Stimulated activated CD8-positive, alpha-beta memory T cell treated with anti-CD3 and anti-CD28 coated beads, Interleukin-15, amount 100 ng/mL, for 1 hour (primary cell): ENCODE data around the gene IBA57.
"Not testable (repeated sequence)": the region's sequence is repeated elsewhere in the genome, so short reads cannot be mapped to it uniquely, and the experiment has no call there.

Source experiments
- DNase-seq: peaks from one replicate; pipeline ENCODE4 v3.0.0-alpha.2; 2020; ENCODE audit warnings: low read depth

Gene IBA57

DNA sequence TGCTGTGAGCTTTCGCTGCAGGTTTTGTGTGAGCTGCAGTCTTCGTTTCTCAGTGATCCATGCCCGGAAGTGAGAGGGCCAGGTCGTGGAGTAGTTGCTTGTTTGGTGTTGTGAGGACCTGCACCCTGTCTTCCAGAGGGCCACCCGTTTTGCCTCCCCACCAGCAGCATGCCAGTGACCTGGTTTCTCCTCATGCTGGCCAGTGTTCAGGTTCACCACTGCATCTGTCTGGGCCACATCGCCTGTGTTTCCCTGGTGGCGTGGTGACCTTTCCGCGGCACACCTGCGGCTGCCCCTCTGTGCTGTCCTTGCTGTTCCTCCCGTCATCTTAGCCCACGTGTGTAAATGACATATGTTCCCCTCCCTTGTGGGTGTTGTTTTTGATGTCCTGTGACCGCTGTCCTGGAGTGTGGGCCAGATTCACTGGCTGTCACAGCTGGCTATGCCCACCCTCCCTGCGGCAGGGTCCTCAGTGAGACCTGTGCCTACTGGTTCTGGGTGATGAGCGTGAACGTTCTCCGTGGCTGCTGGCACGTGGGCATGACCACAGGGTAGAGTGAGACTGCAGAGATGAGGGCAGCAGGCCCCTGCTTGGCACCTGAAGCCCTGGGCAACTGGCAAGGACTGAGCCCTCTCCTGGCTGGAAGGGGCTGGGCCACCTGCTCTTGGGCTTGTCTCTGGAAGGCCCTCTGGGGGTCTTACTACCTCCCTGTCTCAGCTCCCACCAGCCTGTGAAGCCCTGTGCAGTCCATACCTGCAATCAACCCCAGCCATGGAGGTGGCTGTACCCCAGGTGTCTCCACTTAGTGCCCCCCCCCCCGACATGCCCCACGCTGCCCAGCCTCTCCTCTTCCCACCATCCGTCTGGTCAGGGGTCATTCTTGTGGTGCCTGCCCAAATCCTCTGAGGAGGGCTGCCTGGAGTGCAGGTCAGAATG is 7.3 kb downstream of the IBA57 start:
- no peak for DNase-seq

DNA sequence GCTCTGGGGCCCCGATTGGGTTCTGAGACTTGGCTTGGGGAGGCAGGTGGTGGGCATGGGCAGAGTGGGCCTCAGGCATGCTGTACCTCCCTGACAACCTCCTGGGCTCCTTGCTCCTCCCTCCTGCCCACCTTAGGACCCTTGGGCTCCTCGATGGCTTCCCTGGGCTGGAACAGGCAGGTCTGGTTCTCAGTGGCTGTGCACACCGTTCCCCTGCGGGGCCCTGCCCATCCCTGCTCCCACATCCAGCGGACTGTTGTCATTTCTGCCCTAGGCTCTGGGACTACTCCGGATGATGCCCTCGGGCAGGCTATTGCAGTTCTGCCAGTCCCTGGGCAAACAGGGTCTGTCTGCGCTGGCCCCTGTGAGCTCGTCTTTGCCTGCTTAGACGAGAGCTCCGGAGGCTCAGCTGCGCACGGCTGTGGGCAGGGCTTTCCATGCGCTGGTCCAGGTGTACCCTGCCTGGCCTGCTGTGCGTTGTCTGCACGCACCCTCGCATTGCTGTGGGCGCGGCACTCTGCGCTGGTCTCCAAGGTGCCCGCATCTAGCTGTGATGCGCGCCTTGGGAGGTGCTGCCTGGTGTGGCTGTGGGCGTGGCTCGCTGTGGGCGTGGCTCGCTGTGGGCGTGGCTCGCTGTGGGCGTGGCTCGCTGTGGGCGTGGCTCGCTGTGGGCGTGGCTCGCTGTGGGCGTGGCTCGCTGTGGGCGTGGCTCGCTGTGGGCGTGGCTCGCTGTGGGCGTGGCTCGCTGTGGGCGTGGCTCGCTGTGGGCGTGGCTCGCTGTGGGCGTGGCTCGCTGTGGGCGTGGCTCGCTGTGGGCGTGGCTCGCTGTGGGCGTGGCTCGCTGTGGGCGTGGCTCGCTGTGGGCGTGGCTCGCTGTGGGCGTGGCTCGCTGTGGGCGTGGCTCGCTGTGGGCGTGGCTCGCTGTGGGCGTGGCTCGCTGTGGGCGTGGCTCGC is 8.2 kb downstream of the IBA57 start:
- not testable (repeated sequence) for DNase-seq

DNA sequence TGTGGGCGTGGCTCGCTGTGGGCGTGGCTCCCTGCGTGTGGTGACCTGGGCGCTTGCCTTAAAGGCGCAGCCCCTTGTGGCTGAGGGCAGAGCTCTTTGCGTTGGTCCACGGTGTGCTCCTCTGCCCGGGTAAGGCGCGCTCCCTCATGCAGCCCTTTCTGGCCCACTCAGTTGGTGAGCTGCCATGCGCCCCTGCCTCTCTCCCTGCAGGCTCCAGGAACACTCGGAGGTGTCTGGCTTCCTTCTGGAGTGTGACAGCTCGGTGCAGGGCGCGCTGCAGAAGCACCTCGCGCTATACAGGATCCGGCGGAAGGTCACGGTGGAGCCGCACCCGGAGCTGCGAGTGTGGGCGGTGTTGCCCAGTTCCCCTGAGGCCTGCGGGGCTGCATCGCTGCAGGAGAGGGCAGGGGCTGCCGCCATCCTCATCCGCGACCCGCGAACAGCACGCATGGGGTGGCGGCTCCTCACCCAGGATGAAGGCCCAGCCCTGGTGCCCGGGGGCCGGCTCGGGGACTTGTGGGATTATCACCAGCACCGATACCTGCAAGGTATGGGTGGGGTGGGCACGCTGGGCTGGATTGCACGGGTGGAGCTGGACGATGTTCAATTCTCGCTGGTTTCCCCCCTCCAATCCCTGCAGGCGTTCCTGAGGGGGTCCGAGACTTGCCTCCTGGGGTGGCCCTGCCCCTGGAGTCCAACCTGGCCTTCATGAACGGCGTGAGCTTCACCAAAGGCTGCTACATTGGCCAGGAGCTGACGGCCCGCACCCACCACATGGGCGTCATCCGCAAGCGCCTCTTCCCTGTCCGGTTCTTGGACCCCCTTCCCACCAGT is 9.1 kb downstream of the IBA57 start:
- no peak for DNase-seq

DNA sequence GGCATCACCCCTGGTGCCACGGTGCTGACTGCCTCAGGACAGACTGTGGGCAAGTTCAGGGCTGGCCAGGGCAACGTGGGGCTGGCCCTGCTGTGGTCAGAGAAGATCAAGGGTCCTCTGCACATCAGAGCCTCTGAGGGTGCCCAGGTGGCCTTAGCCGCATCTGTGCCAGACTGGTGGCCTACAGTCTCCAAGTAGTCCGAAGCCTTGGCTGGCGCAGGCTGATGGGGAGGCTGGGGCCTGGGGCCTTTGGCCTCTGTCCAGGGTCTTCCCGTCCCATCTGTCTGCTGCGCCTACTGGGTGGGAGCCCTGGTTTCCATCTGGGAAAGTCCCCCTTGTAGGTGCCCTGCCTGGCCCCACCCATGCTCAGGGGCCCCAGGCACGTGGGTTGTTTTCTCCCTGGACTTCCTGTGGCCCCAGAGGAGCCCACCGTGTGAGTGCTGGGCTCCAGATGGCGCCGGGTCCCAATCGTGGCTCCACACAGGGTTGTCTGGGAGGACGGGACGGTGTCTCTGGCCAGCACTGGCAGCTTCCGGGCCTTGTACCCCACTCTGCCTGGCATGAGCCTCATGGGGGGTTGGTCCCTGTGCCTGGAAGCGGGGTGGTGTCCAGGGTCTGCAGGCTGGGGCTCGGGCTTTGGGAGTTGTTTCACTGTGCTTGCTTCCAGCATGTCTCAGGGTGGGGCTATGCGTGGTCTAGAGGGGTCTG is 9.9 kb downstream of the IBA57 start:
- no peak for DNase-seq

DNA sequence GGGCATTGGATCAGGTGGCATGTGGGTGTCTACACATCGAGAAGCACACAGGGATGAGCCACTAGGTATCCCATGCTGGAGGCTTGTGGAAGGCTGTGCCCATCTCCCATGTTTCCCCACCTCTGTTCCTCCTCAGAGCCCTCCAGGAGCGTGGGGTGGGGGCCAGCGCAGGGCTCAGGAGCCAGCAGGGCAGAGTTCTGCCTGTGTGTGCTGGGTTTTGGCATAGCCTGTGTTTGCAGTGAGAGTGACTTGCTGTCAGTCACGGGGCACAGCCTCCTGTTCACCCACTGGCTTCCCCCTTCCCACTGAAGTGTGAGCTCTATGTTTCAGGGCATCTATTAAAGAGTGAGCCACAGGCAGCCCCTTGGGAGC is 10.4 kb downstream of the IBA57 start:
- no peak for DNase-seq

DNA sequence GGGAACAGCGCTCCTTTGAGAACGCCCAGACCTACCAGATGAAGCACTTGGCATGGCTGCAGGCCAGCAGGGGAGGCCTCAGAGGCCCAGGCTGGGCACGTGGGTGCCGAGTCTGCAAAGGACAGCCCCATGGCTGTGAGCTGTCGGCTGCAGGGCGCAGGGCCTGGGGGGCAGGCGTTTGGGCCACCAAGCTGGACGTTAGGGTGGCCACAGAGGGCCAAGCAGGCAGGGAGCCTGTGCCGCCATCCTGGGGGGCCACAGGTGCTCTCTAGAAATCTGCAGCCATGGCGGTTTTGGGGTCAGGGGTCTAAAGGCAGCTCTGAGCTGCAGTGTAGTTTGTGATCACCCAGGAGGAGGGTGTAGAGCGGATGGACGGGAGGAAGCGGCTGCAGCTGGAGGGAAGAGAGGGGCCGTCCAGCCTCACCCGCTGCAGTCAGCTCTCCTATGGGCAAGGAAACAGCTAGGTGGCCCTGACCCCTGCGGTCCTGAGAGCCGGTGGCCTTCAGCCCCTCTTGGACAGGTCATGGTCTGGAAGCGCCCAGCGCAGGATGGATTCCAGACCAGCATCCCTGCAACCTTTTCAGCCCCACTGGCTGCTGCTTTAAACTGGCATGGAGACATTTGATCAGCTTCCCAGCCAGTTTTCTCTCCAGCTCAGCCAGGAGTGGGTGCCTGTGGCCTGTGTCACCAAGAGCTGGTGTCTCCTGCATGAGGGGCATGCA is 11.0 kb downstream of the IBA57 start:
- DNase-seq: no peak

DNA sequence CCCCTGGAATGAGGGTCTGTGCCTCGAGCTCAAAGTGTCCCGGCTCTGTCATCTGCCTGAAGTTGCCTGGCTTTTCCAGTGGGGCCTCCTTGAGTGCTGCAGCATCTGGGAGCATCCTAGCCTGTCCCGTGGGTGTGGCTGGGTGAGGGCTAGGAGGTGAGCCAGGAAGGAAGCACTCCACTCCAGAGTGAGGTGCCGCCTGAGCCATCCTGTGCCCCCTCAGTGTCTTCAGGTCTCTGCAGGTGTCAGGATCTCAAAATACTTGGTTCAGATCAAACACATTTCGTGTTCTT is 11.5 kb downstream of the IBA57 start:
- no peak for DNase-seq

DNA sequence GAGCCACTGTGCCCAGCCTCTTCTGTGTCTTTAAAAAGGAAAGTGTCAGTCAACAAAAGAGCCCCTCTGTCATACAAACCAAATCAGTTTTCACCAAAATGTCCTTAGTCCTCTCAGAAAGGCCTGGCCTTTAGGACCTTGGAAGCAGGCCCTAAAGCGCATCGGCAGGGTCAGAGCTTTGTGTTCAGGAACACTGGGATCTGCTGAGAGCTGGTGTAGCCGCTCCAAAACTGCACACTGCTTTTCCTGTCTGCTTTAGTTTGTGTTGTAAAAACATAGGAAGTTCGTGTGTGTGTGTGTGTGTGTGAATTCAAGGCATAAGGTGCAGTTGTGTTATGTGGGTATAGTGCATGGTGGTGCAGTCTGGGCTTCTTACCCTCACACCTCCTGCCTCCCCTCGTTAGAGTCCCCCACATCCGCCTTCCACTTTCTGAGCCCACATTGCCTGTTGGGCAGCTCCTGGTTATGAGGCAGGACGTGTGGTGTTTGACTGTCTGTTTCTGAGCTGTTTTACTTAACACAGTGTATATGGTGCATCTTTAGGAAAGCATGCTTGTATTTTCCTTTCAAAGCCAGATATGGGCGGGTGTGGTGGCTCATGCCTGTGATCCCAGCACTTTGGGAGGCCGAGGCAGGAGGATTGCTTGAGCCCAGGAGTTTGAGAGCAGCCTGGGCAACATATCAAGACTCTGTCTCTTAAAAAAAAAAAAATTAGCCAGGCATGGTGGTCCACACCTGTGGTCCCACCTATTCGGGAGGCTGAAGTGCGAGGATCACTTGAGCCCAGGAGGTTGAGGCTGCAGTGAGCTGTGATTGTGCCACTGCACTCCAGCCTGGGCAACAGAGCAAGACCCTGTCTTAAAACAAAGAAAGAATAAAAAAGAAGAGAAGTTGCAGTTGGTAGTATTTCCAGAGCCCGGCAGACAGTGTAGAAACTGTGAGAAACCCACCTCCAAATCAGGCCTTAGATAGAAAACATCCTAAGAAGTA is 12.4 kb downstream of the IBA57 start:
- no peak for DNase-seq

DNA sequence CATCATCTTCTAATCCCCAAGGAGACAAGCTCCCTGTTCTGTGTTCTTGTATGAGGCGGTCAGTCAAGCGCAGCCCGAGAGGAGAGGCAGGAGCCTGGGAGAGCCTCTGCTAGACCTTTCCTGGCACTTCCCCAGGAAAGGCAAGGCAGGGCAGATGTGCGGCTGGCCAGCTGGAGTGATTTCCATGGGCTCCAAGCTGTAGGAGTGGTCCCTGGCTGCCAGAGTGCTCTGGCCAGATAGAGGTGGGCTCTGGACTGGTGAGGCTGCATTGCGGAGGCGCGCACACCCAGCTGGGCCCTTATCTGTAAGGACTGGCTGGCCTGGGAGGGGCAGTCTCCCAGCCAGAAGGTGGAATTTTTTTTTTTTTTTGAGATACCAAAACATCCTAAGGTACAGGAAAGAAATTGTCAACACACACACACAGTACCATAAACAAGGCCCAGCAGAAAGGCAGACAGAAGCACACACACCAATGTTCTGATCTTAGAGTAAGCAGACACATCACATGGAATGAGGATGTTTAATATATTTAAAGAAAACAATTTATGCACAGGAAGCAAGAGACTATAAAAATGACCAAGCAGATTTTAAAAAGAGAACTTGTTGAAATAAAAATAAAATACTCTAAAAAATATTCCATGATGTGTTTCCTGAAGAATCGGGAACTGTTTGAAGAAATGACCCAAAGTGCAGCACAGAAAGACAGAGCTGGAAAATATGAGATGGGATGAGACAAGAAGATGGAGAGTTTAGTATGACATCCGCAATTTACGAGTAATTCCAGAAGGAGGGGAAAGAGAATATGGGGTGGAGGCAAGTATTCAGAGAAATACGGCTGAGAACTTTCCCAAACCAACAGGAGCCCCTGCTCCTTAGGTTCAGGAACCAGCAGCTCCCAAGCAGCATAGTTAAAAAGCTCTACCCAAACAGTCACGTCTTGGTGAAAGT is 13.4 kb downstream of the IBA57 start:
- no peak for DNase-seq

DNA sequence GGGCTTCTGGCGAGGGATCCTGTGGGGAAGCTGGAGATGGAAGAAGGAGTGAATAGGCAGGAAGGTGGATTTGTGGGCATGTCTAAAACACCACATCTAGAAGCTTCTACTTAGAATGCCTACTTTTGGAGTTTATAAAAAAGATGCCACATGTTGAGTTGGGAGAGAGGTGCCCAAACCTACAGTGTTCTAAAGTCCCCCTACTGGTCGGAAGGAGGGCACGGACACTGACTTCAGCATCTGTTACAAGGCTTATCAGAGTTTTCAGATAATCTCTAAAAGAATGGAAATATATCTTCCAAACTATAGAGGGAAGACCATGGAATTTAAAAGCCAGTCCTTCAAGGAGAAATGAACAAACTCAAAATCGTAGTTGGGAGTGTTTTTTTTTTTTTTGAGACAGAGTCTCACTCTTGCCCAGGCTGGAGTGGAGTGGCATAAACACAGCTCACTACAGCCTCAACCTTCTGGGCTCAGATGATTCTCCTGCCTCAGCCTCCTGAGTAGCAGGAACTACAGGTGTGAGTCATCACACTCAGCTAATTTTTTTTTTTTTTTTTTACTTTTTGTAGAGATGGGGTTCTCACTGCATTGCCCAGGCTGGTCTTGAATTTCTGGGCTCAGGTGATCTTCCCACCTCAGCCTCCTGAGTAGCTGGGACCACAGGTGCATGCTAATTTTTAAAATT is 14.8 kb downstream of the IBA57 start:
- no peak for DNase-seq

DNA sequence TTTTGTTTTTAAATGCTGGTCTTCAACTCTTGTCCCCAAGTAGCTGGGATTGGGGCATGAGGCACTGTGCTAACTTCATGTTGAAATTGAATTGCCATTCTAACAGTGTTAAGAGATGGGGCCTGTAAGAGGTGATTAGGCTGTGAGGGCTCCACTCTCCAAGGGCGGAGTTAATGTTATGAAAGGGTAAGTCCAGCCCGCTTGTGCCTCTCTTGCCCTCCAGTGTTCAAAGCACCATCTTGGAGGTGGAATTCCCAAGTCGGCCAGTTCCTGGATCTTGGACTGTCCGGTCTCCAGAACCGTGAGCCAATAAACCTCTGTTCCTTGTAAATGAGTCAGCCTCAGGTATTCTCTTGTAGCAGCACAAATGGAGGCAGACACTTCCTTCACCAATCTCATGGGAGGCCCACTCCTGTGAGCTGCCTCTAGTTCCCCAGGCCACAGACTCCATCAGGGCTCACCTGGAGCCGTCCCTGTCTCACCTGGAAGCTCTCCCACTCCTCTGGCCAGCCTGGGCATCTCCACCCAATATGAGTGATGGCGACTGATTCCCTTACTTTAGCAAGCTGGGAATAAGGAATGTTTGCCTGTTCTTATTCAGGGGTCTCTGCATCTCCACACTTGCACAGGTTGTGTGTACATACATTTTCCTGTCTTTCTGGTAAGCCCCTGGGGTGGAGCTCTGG is 15.5 kb downstream of the IBA57 start:
- no peak for DNase-seq

DNA sequence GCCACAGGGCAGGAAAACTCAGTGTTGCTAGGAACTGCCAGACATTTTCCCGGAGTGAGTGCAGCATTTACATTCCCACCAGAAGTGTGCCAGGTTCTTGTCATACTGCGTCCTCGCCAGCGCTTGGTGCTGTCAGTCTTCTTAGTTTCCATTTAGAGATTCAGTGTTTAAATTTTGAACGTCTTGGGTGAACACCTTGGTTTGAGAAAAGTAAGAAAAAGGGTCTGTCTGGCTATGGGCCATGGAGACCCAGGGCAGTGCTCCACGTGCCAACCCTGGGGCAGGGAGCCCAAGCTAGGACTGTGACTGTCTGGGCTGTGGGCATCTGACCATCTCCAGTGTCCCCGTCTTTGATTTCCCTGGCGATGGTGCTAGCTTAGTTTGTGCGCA is 16.0 kb downstream of the IBA57 start:
- DNase-seq: no peak

DNA sequence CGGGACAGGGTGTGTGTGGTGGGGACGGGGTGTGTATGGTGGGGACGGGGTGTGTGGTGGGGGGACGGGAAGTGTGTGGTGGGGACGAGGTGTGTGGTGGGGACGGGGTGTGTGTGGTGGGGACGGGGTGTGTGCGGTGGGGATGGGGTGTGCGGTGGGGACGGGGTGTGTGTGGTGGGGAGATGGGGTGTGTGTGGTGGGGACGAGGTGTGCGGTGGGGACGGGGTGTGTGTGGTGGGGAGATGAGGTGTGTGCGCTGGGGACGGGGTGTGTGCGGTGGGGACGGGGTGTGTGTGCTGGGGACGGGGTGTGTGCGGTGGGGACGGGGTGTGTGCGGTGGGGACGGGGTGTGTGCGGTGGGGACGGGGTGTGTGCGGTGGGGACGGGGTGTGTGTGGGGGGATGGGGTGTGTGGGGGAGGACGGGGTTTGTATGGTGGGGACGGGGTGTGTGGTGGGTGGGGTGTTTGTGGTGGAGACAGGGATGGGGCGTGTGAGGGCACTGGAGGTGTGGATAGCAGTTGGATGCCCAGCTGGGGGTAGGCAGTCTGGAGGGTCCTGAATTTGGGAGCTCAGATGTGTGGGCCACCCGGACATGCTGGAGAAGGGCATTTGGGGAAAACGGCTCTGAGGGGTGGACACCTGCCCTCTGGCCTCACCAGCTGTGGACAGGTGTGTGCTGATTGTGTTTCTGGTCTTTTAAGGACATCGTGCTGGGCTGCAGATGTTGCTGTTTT is 16.9 kb downstream of the IBA57 start:
- no peak for DNase-seq

DNA sequence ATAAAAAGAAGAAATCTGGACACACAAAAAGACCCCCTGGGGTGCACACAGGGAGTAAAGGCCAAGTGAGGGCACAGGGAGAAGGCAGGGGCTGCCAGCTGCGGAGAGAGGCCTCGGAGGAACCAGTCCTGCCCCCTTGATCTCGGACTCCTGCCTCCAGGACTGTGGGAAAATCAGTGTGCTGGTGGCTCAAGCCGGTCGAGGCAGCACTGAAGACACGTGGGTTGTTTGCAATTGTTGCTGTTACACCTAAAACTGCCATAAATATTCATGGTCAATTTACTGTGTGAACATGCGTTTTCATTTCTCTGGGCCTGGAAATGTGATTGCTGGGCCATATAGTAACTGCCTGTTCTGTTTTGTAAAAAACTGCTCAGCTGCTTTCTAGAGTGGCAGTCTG is 18.5 kb downstream of the IBA57 start:
- no peak for DNase-seq

DNA sequence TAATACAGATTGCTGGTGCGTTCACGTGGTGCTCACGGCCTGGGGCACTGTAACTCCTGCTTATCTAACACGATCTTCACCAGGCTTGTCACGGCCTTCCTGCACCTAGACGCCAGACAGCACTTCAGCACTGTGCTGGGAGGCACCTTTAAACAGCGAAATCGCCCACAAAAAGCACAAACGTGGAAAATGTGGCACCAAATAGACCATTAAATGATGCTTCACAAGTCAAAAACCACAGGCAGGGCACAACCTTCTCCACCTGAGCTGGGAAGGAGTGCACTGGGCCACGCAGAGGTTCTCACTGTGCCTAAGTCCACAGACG is 20.0 kb downstream of the IBA57 start:
- no peak for DNase-seq

DNA sequence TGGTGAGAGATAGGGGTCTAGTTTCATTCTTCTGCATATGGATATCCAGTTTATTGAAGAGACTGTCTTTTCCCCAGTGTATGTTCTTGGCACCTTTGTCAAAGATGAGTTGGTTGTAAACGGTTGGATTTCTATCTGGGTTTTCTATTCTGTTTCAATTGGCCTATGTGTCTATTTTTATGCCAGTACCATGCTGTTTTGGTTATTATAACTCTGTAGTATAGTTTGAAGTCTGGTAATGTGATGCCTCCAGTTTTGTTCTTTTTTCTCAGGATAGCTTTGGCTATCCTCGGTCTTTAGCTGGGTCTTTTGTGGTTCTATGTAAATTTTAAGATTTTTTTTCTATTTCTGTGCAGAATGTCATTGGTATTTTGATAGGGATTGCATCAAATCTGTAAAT is 22.6 kb downstream of the IBA57 start:
- DNase-seq: not testable (repeated sequence)

DNA sequence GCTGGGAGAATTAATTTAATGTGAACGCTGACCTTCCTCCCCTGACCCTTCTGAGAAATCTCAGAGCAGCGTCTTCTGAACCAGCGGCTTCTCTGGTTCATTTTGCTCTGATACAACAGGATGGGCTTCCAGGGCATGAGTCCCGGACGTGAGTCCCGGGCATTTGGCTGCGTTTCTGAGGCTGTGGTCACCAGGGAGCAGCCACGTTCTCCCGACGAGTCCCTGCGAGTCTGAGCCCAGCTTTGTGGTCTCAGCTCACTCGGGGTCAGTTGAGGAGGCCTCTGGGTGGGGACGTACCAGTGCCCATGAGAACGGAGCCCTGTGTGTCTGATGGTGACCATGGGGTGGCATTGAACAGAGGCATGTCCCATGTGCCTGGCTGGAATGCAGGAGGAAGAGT is 24.6 kb downstream of the IBA57 start:
- no peak for DNase-seq
